Measurements from ENCODE around the gene BAIAP2. TPM values are rescaled to one million over a fixed set of nuclear protein-coding genes. Genes with fewer than 3 reads are reported as not detected.

The BAIAP2 gene
- total RNA-seq, 1 experiment from 2014 or later, result 34.4 TPM

DNA sequence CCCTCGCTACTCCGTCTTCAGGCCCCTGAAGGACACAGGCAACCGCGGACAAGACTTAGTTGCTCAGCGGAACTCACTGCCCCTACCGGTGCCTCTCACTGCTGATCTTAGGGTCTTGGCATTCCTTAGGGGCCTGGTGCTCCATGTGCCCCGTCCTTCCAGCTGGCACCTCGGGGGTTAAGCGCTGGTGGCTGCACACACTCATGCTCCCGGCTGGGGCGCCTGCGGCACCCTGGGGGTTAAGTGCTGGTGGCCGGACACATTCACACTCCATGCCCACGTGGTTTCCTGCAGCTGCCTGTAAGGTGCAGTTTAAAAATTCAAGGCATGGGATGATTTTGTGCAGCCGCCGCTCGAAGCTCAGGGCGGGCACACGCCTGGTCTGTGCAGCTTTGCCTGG is 45.1 kb downstream of the BAIAP2 start:
- Histone ChIP-seq H3K27me3 (no peaks in the 10 kb centered on the region), H3K4me3 (no peak overlapping the region), H3K9me3 (no peaks in the 10 kb centered on the region), H3K36me3 (no peaks in the 10 kb centered on the region; the same call in 1 of the 2 replicates)
- DNase-seq, result no peak

DNA sequence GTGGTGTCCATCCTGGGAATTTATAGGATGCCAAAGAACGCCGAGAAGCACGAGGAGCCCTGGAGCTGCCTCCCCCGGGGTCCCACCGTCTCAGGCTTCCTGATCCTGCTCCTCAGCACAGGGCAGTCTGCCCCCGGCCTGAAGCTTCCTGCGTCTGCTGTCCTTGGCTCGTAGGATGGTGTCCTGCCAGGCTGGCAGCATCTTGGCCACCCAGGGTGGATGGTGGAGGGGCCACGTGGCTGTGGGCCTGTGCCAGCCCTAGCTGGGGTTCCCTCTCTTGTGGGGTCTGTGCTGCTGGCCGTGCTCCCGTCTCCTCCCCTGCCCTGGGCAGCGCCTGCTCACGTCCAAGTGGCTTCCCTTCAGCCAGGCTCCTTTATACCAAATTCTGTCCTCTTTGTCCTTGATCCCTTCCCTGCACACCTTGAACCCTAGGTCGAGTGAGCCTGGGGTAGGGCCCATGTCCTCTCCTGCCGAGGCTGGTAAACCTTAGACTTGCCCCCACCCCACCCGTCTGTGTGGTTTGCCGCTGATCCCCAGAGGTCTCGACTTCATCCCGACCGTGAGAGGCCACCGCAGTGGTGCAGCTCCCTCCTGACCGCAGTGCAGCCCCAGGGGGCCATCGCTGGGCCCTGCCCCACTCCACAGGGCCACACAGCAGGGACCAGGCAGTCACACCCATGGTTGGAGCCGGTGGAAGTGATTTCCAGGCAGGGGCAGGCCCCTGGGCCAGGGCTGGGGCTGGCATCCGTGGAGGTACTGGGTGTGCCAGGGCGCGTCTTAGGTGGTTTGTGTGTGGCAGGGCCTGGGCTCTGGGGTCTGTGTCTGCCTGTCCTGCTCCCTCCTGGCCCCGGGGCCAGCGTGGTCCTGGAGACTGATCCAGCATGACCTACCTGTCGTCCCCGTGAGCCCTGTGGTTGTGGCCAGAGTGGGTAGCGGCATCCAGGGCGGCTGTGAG is 46.5 kb downstream of the BAIAP2 start:
- Histone ChIP-seq H3K36me3 (no peaks in the 10 kb centered on the region; the same call in none of the 2 replicates), H3K4me3 (no peak overlapping the region), H3K27me3 (no peaks in the 10 kb centered on the region), H3K9me3 (no peaks in the 10 kb centered on the region)
- no peak for DNase-seq

DNA sequence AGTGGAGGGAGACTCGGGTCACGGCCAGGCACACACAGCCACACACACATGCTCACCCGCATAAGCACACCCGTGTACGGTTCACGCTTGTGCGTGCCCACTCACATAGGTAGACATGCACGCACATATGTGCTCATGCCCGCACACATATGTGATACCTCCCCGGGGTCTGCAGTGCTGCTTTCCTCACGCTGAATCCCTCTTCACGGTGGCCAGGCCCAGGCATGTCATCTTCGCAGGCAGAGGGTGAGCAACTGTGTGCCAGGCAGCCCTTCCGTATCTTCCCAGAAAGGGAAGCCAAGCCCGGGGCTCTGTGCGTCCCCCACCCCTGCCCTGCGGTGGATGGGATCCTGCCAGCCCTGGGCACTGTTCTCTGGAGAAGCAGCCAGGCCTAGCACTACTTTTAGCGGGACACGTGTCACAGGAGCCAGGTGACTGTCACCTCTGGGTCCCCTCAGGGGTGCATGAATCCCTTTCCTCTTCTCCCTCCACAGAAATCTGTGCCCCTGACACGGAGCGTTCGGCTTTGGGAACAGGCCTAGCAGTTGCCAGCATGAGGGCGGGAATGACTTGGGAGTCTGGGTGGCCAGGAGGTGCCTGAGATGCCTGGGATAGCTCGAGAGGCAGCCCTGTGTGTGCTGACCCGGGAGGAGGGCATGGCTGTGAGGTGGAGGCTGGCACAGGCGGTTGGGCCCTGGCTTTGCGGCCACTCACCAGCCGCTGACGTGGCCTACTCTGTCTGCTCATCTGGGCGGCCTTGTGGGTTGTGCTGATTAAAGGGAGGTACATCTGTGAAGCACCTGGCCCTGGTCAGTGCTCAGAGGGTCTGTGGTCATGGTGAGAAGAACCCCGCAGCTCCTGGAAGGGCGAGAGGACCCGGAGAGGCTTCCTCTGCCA is 47.5 kb downstream of the BAIAP2 start:
- Histone ChIP-seq H3K4me3 (no peak overlapping the region), H3K36me3 (peaks cover 3% of the 10 kb centered on the region), H3K9me3 (no peaks in the 10 kb centered on the region), H3K27me3 (no peaks in the 10 kb centered on the region)
- DNase-seq, result no peak

DNA sequence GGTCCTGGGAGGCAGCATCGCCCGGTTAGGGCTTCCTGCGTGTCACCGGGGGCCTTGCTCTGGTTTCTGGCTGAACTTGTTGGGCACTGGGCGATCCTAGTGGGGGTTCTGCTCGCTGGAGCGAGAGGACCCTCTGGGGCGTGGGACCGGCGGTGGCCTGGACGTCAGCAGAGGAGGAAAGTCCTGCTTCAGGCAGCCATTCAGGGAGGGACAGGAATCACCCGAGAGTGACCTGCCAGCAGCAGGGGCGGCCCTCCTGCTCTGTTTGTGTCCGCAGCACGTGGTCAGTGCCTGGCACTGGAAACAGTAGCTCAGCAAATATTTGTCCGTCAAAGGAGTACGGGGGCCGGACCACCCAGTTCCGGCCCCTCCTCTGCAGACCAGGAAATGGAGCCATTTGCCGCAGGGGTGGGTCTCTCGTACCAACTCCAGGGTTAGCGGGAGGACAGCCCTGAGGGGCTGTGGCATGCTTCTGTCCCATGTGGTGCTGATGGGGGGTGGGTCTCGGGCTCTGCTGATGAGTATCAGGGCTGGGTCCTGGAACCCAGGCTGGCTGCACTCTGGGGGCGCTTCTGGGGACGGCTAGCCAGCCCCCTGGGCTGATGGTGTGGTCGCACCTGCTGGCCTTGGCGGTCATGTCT is 48.3 kb downstream of the BAIAP2 start:
- no peak for DNase-seq
- peaks cover 3% of the 10 kb centered on the region for H3K36me3 ChIP-seq

DNA sequence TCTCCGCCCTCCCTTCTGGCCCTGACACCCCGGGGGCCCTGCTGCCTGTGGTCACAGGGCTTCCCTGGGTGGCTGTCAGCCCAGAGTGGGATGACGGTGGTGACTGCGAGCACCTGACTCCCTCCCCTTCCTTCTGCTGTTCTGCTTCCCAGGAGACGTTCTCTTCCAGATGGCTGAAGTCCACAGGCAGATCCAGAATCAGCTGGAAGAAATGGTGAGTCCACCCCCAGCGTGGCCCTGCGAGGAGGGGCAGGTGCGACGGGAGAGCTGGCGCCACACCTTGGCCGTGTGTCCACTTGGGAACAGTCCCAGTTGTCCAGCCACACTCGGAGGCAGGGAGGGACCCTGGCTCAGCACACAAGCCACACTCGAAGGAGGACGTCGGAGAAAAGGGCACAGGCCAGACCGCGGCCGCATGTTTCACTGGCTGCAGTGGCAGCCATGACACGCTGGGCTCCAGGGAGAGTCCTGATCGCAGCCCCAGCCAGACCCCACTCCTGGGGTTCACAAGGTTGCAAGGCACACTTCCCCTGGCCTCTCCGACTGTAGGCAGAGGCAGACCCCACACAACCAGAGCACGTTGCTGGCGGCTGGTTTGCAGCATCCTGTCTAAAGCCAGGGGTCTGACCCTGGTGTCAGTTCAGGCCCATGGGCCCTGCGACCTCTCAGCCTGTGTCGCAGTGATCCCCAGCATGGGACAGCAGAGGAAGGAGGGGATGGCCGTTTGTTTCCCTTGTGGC is 49.9 kb downstream of the BAIAP2 start:
- Histone ChIP-seq H3K9me3 (no peaks in the 10 kb centered on the region), H3K27me3 (no peaks in the 10 kb centered on the region), H3K4me3 (no peak overlapping the region), H3K36me3 (peaks cover 3% of the 10 kb centered on the region)
- no peak for DNase-seq

More for the DNA sequence above, 48.3 kb downstream of the BAIAP2 start:
- no peaks in the 10 kb centered on the region for H3K9me3 ChIP-seq
- H3K4me3 ChIP-seq, result no peak overlapping the region
- no peaks in the 10 kb centered on the region for H3K27me3 ChIP-seq

DNA sequence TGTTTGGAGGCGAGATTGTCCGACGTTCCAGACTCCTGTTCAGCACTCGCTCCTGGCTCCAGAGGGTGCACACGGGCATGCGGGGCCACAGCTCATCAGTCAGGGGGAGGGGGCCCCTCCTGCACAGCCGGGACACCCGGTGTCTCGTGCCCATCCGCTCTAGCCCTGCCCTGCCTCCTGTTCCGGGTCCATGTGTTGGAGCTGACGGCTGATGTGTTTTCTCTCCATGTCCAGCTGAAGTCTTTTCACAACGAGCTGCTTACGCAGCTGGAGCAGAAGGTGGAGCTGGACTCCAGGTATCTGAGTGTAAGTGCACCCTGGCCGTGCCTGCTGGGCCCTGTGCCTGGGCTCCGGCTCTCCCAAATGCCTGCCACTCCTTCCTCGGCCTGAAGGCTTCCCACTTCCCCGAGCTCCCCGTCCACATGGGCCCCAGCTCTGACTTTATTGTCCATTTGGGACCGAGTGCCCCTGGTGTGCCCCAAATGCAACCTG is 50.5 kb downstream of the BAIAP2 start:
- no peak for DNase-seq
- no peaks in the 10 kb centered on the region for H3K9me3 ChIP-seq
- H3K36me3 ChIP-seq, result peaks cover 3% of the 10 kb centered on the region
- no peaks in the 10 kb centered on the region for H3K27me3 ChIP-seq
- no peak overlapping the region for H3K4me3 ChIP-seq

DNA sequence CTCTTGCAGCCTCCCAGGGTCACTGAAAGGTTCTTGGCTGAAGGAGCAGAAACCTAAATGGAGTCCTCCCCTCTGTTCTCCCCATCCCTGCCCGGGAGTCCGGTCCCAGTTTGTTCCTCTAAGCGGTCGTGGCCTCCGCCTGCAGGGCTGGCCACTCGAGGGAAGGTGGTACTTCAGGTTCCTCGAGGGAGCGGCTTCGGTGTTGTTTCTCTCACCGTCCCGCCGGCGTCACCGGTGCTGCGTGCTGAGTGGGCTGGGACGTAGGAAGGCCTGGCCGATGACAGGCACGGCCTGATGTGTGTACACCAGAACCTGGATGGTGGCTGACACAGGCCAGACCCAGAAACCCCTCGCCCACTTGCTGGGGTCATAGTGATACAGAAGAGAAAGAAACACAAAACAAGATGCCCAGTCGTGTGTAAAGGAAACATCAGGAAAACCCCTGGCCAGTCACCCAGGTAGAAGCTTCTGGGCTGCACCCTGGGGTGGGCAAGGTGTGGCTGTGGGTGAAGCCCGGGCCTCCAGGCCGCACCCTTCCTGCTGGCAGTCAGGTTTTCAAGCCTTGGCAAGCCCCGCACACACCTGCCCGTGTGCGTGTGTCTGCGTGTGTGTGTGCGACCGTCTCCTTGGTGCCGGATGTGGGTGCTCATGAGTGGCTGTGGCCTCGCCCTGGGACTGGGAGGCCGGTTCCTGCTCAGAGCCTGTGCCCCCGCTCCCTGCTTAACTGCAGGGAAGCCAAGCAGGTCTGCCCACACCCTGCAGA is 52.0 kb downstream of the BAIAP2 start:
- H3K36me3 ChIP-seq, result peaks cover 3% of the 10 kb centered on the region
- no peak overlapping the region for H3K4me3 ChIP-seq
- no peak for DNase-seq
- no peaks in the 10 kb centered on the region for H3K27me3 ChIP-seq
- no peaks in the 10 kb centered on the region for H3K9me3 ChIP-seq

DNA sequence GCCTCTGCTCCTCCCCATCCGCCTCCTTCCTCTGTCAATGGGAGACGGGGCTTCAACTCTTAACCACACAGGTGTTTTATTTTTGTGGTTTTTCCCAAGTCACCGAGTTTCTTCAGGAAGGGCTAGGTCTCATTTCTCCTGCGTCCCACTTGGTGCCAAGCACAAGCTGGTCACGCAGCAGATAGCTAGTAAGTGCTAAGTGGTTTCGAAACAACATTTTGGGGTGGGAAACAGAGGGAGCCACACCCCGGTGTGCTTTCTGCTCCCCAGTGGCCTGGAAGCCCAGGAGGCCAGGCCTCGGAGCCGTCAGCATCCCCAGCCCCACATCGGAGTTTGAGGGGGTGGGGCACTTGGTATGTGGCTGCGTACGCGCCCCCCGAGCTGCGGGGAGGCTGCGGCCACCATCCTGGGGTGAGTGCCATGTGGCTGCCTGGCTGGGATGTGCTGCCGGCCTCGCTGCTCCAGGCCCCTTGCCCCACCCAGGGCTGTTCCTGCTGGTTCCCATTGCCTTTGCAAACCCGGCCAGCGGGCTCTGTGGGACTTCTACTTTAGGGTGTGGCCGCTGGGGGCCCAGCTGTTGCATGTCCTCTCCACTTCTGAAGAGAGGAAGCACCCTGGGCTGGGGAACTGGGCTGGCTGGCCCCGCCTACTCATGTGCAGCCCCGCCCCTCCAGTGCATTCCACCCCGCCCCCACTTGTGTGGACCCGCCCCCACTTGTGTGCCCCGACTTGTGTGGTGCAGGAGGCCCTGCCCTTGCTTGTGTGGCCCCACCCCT is 55.6 kb downstream of the BAIAP2 start:
- peaks cover 9% of the 10 kb centered on the region for H3K36me3 ChIP-seq

DNA sequence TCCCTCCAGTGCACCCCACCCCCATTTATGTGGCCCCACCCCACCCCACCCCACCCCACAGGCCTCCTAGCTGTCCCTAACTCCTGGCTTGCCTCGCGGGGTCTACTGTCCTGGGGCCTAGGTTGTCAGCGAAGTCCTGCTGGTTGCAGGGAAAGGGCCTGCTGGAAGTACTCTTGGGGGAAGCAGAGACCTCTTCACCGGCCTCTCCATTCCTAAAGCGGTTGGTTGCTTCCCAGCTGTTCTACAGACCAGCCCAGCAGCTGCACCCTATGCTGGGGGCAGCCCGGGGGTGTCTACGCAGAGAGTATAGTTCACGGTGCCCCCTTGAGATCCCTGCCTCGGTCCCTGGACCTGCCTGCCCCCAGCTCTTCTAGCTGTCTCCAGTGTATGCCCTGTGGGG is 56.2 kb downstream of the BAIAP2 start:
- Histone ChIP-seq H3K9me3 (no peaks in the 10 kb centered on the region), H3K4me3 (no peak overlapping the region), H3K36me3 (peaks cover 9% of the 10 kb centered on the region), H3K27me3 (no peaks in the 10 kb centered on the region)
- no peak for DNase-seq

More for the DNA sequence above, 55.6 kb downstream of the BAIAP2 start:
- Histone ChIP-seq H3K27me3 (no peaks in the 10 kb centered on the region), H3K9me3 (no peaks in the 10 kb centered on the region), H3K4me3 (no peak overlapping the region)
- no peak for DNase-seq

DNA sequence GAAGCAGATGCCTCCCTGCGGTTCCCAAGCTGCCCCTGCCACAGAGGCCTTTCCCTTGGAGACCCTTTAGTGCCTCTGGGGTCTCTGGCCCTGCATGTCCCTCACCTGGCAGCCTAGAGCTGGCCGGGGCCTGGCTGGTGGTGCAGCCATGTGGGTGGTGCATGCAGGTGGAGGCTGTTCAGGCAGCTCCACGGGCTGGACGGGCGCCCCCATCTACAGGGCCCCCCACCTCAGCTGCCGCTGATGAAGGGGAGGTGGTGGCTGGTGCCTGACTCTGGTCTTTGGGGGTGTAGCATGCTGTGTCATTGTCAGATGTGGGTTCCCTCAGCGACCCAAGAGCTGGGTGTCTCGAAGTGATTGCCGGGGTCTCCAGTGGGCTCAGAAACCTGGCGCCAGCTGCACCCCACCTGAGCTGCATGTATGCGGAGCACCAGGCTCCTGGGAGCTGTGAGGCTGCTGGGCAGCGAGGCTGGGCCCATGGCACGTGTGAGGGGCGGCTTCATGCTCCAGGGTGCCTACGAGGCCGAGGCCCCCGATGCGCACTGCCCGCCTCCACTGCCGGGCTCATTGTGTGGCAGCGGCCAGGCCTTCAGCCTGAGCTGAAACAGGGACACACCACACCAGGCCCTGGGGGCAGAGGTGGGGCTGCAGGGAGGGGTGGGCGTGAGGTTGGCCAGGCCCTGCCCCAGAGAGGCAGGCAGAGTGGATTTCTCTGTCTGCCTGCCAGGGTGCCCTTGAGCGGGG is 57.0 kb downstream of the BAIAP2 start:
- H3K36me3 ChIP-seq, result peaks cover 7% of the 10 kb centered on the region
- H3K27me3 ChIP-seq, result no peaks in the 10 kb centered on the region
- H3K4me3 ChIP-seq, result no peak overlapping the region
- H3K9me3 ChIP-seq, result no peaks in the 10 kb centered on the region
- DNase-seq, result no peak

DNA sequence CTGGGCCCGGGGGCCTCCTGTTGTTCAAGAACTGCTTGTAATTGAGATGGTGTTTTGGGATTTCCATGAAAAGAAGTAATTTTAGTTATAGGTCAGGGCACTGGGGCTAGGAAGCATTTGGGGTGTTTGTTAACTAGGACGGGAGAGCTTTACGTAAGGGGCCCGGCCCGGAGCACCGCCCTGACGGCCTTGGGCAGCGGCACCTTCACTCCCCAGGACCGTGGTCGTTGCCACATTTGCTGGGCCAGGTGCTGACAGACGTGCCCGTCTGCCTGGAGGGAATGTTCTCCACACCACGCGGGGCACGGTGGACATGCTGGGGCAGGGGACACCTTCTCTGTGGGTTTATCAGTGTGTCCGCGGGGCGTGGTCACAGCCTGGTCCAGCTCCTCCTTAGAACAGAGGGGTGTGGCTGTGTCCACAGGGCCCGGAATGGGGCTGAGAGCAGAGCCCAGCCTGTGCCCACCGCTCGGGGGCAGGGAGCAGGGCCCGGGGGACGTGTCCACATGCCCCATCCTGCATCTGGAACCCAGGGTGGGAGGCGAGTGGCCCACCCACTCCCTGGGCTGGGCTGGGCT is 57.7 kb downstream of the BAIAP2 start:
- H3K27me3 ChIP-seq, result no peaks in the 10 kb centered on the region
- H3K9me3 ChIP-seq, result no peaks in the 10 kb centered on the region
- DNase-seq, result no peak

DNA sequence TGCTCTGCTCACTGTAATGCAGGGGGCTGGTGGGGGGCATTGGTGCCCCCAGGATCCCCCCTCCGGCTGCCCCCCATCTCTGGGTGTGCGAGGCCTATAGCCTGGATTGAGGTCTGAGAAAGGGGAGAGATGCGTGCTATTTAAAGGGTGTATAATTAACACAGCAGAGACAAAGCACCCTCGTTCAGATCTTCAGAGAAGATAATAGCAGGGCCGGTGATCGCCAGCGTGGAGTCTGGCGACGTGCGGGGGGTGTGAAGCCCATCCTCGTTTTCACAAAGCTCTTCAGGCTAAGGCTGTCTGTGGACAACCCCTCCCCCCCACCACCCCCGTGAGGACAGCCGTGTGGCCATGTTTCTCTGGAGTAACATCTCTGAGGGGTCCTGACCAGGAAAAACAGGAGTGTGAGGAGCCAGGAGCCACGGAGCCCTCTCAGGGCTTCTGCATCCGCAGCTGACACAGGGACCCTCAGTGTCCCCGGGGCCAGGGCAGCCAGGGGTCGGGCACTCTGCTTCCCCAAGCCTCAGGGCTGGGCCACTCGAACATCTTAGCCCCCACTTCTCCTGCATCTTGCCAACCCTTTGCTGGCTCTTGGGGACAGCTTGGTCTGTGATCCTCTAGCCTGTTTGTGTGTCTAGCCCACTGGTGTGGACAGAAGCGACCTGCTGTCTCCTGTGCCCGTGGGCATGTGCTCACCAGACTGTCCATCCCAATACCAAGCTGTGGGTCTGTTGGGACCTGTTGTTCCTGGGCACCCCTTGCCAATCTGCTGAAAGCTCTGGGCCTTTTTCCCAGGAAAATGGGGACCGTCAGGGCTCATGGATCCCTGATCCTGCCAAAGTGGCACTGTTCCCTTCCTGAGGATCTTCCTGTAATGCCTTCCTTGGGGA is 58.9 kb downstream of the BAIAP2 start:
- DNase-seq, result no peak
- Histone ChIP-seq H3K9me3 (no peaks in the 10 kb centered on the region), H3K4me3 (no peak overlapping the region), H3K36me3 (peaks cover 8% of the 10 kb centered on the region), H3K27me3 (no peaks in the 10 kb centered on the region)

More for the DNA sequence above, 57.7 kb downstream of the BAIAP2 start:
- Histone ChIP-seq H3K4me3 (no peak overlapping the region), H3K36me3 (peaks cover 5% of the 10 kb centered on the region)
